ENCODE results near the gene RBMS3. TPM values are rescaled to one million over a fixed set of nuclear protein-coding genes. Genes with fewer than 3 reads are reported as not detected.

The RBMS3 gene
- total and polyA plus RNA-seq, 7 donors = 0.46 to 61.9 (median 39.9) TPM

DNA sequence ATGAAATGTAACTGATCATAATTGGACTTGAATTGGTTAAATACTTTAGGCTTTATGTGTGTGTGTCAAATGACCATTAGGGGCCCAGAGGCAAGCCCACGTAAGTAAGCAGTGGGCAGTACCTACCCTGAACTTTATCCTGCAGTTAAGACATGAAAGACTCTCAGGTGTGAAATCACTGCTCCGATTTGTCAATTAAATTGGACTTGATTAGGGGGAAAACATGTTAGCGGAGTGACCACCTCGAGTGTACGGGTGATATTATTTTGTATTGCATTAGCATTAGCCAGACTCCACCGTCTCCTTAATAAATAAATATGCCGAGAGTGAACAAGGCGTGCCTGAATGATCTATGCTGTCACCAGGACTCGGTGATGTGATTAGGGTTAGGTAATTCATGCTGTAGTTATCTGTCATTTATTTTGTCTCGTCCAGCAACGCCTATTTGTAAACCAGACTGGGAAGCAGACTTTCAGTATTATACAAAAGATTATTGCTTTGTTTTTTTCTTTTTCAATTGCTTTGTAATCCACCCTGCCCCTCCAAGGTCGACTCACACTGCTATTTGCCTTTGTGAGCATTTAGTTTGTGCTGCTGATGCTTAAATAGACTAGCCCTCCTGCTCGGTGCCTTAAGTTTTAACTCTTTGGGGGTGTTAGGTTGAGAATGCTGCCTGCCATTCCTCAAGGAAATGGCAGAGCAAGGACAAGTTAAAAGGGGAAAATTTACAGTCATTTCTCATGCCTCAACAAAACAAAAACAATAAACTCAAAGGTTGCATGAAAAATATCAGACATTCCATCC lies 1.8 kb downstream of the RBMS3 start:
- H3K9me3 ChIP-seq = no peaks in the 10 kb centered on the region
- H3K4me3 ChIP-seq = peak overlapping the region; percentile 37 to 63 (median 58)
- 25 to 49% methylated on average over 13 of the region's 13 CpGs for WGBS, 2 donors
- H3K27ac ChIP-seq = peak overlapping the region; percentile 85 to 88 (median 87)
- H3K27me3 ChIP-seq = no peaks in the 10 kb centered on the region
- H3K4me1 ChIP-seq = peaks cover 0 to 54% (median 26%) of the 10 kb centered on the region in 4 donors
- TF ChIP-seq POLR2A (IDR thresholded peaks at IDR 0.05) (no peak), EP300 (IDR thresholded peaks at IDR 0.05) (no peak), POLR2AphosphoS5 (IDR thresholded peaks at IDR 0.05) (peak; percentile 26 to 50 (median 50))
- TF ChIP-seq, protein P1, sequence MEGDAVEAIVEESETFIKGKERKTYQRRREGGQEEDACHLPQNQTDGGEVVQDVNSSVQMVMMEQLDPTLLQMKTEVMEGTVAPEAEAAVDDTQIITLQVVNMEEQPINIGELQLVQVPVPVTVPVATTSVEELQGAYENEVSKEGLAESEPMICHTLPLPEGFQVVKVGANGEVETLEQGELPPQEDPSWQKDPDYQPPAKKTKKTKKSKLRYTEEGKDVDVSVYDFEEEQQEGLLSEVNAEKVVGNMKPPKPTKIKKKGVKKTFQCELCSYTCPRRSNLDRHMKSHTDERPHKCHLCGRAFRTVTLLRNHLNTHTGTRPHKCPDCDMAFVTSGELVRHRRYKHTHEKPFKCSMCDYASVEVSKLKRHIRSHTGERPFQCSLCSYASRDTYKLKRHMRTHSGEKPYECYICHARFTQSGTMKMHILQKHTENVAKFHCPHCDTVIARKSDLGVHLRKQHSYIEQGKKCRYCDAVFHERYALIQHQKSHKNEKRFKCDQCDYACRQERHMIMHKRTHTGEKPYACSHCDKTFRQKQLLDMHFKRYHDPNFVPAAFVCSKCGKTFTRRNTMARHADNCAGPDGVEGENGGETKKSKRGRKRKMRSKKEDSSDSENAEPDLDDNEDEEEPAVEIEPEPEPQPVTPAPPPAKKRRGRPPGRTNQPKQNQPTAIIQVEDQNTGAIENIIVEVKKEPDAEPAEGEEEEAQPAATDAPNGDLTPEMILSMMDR (IDR thresholded peaks at IDR 0.05) = no peak
- intact Hi-C loops (cut with DNase I) = loop anchor here (2.0 to 10.0 kb wide), 6 partner anchors 35 to 412 kb away; no protein-coding TSS in a partner anchor
- no peaks in the 10 kb centered on the region for H3K36me3 ChIP-seq
- no peak for DNase-seq

DNA sequence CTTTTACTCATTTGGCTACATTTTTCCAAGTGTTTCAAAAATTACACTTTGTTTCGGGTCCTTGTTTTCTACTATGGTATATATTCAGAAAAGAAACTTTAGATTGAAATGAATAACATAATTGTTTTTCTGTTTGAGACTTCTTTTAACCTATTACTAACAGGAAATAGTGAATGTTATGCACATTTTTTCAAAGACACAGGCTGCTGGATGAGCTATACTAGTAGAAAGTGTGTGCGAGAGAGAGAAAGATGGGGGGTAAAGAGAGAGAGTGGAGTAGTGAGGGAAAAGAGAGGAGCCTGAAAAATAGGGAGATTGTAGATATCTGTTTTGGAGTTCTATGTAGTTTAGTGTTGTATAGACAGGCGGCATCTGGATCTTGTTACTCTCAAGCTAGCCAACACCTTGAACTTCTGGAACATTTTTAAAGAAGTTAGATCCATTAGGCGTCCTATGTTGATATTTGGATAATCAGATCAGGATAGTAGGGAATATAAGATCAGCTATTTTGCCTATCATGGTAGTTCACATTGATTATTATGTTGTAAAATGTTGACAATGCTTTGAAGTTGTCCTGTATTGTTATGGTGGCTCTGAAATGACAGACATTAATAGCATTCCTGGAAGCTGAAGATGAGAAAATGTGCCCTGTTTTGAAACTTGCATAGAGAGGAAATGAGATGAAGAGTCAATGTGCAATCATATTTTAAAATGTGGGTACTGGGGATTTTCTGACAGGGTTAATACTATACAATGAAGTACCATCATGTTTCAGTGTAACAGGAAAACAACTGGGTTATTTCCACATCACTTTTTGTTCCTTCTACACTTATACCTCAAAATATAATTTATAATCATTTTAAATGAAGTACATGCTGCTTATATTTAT lies 2.6 kb downstream of the RBMS3 start:
- Histone ChIP-seq H3K27me3 (no peaks in the 10 kb centered on the region), H3K36me3 (no peaks in the 10 kb centered on the region), H3K4me3 (peak overlapping the region; percentile 37 to 63 (median 58)), H3K9me3 (no peaks in the 10 kb centered on the region), H3K4me1 (peaks cover 0 to 50% (median 24%) of the 10 kb centered on the region in 4 donors), H3K27ac (peak overlapping the region; percentile 85 to 88 (median 87))
- 64 to 78% methylated on average over 4 of the region's 4 CpGs for WGBS, 2 donors
- intact Hi-C loops (cut with DNase I) = loop anchor here (2.0 to 10.0 kb wide), 6 partner anchors 34 to 411 kb away; no protein-coding TSS in a partner anchor
- no peak for DNase-seq
- TF ChIP-seq, protein P1 (IDR thresholded peaks at IDR 0.05) = no peak
- TF ChIP-seq POLR2A (IDR thresholded peaks at IDR 0.05) (no peak), POLR2AphosphoS5 (IDR thresholded peaks at IDR 0.05) (no peak), EP300 (IDR thresholded peaks at IDR 0.05) (no peak)

DNA sequence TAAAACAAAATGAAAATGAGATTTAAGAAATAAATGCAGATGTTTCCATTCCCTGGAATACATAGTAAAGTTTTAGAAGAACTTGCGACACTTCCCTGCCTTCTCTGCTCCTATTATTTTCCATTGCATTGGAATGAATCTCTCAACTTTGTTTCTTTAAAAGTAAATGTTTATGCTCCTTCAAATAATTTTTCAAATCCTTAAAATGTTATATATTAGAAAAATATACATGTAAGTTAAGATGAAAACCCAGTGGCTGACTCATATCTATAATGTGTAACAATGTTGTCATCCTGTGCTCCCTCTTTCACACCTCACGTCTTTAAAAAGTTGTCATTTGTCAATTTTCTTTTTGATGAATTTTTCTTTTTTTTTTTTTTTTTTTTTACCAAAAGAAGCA lies 3.6 kb downstream of the RBMS3 start:
- Histone ChIP-seq H3K4me3 (peak overlapping the region in 3 of 4 donors; percentile 37 to 63 (median 55)), H3K9me3 (no peaks in the 10 kb centered on the region), H3K27me3 (no peaks in the 10 kb centered on the region), H3K27ac (peak overlapping the region; percentile 85 to 88 (median 87)), H3K4me1 (peaks cover 0 to 40% (median 22%) of the 10 kb centered on the region in 4 donors), H3K36me3 (no peaks in the 10 kb centered on the region)
- WGBS, 2 donors = 70% methylated on average over 2 of the region's 2 CpGs
- intact Hi-C loops (cut with DNase I) = loop anchor here (5.0 to 10.0 kb wide), 5 partner anchors 33 to 358 kb away; no protein-coding TSS in a partner anchor
- TF ChIP-seq POLR2AphosphoS5 (IDR thresholded peaks at IDR 0.05) (no peak), EP300 (IDR thresholded peaks at IDR 0.05) (no peak), POLR2A (IDR thresholded peaks at IDR 0.05) (no peak)
- TF ChIP-seq, protein P1 (IDR thresholded peaks at IDR 0.05) = no peak
- no peak for DNase-seq

- DNase-seq = no peak
- H3K27me3 ChIP-seq = no peaks in the 10 kb centered on the region
- peaks cover 0 to 39% (median 19%) of the 10 kb centered on the region in 4 donors for H3K4me1 ChIP-seq
- peak overlapping the region; percentile 50 to 88 (median 70) for H3K27ac ChIP-seq
- no peaks in the 10 kb centered on the region for H3K36me3 ChIP-seq
- 45 to 54% methylated on average over 4 of the region's 4 CpGs for WGBS, 2 donors
- intact Hi-C loops (cut with DNase I) = loop anchor here (10.0 kb wide), 1 partner anchor 219 kb away; no protein-coding TSS in a partner anchor
- H3K4me3 ChIP-seq = peak overlapping the region; percentile 4 to 63 (median 28)
- TF ChIP-seq POLR2AphosphoS5 (IDR thresholded peaks at IDR 0.05) (no peak), EP300 (IDR thresholded peaks at IDR 0.05) (no peak), POLR2A (IDR thresholded peaks at IDR 0.05) (no peak)
- TF ChIP-seq, protein P1 (IDR thresholded peaks at IDR 0.05) = no peak
- H3K9me3 ChIP-seq = no peaks in the 10 kb centered on the region
These were observed 4.7 kb downstream of the RBMS3 start for GRCh38 chr3:29285471-29286071.
